BE2C (cell line): ENCODE results near the gene PIP4K2B.

Source experiments
- DNase-seq: peaks from one replicate; pipeline ENCODE4 v3.0.0-alpha.2; 2020
- H3K27me3 ChIP-seq: fragments of 250-450 bp; sonication (Bioruptor Pico); 2 replicates; pipeline ENCODE4 v1.5.1; 2020; ENCODE audit warnings: mild to moderate bottlenecking
- H3K36me3 ChIP-seq: fragments of 250-450 bp; sonication (Bioruptor Pico); 2 replicates; pipeline ENCODE4 v1.5.1; 2020; ENCODE audit warnings: mild to moderate bottlenecking
- H3K4me1 ChIP-seq: fragments of 250-450 bp; sonication (Bioruptor Pico); 2 replicates; pipeline ENCODE4 v1.5.1; 2020
- H3K4me3 ChIP-seq: 2 replicates; pipeline ENCODE4 v1.5.1; 2011; ENCODE audit warnings: low read depth, low read length
- H3K9me3 ChIP-seq: fragments of 250-450 bp; sonication (Bioruptor Pico); 2 replicates; pipeline ENCODE4 v1.5.1; 2020
- CTCF ChIP-seq: IDR thresholded peaks from 2 replicates; pipeline ENCODE4 v1.5.1; 2012; ENCODE audit warnings: mild to moderate bottlenecking, low read depth, low read length

Gene PIP4K2B

GRCh38 chr17:38719289-38719942, 79.9 kb downstream of the PIP4K2B start:
- no peak for TF ChIP-seq CTCF
- Histone ChIP-seq H3K4me1 (peaks cover 20% of the 10 kb centered on the region), H3K27me3 (no peaks in the 10 kb centered on the region), H3K9me3 (no peaks in the 10 kb centered on the region), H3K36me3 (peaks cover 55% of the 10 kb centered on the region), H3K4me3 (no peak overlapping the region)
- DNase-seq = no peak

- Histone ChIP-seq H3K4me1 (peaks cover 8% of the 10 kb centered on the region), H3K4me3 (no peak overlapping the region), H3K9me3 (no peaks in the 10 kb centered on the region), H3K27me3 (no peaks in the 10 kb centered on the region), H3K36me3 (peaks cover 63% of the 10 kb centered on the region)
- no peak for DNase-seq
- TF ChIP-seq CTCF = no peak
Observed at GRCh38 chr17:38717139-38717745, 82.1 kb downstream of the PIP4K2B start.

GRCh38 chr17:38716368-38717005, 82.9 kb downstream of the PIP4K2B start:
- H3K36me3 ChIP-seq = peaks cover 69% of the 10 kb centered on the region
- no peak overlapping the region for H3K4me3 ChIP-seq
- DNase-seq = no peak
- H3K4me1 ChIP-seq = peaks cover 8% of the 10 kb centered on the region
- no peak for TF ChIP-seq CTCF
- no peaks in the 10 kb centered on the region for H3K27me3 ChIP-seq
- no peaks in the 10 kb centered on the region for H3K9me3 ChIP-seq
